Fibroblast of lung (primary cell): Measurements from ENCODE around the gene CHSY1. TPM values are rescaled to one million over a fixed set of nuclear protein-coding genes. Genes with fewer than 3 reads are reported as not detected.

Experiments
- DNase-seq, 2 donors: peaks; one replicate each; pipeline versions ENCODE4 v3.0.0 to v3.0.0-alpha.2; 2010; ENCODE audit warnings: low read depth in 2 of 2
- H2AFZ ChIP-seq: 2 replicates; pipeline ENCODE4 v1.5.1; 2012; ENCODE audit warnings: low read length, control low read depth, inconsistent platforms
- H3K27ac ChIP-seq: 2 replicates; pipeline ENCODE4 v1.5.1; 2011; ENCODE audit warnings: low read length, control low read depth; ENCODE audit not compliant: insufficient read depth
- H3K27me3 ChIP-seq: 2 replicates; pipeline ENCODE4 v1.5.1; 2011; ENCODE audit warnings: mild to moderate bottlenecking, low read length; ENCODE audit not compliant: control insufficient read depth, insufficient read depth
- H3K36me3 ChIP-seq: 2 replicates; pipeline ENCODE4 v1.5.1; 2011; ENCODE audit warnings: low read length; ENCODE audit not compliant: control insufficient read depth, insufficient read depth
- H3K4me1 ChIP-seq: 2 replicates; pipeline ENCODE4 v1.5.1; 2011; ENCODE audit warnings: low read length; ENCODE audit not compliant: control insufficient read depth, insufficient read depth; ENCODE audit errors: extremely low read depth
- H3K4me2 ChIP-seq: 2 replicates; pipeline ENCODE4 v1.5.1; 2011; ENCODE audit warnings: low read length, control low read depth; ENCODE audit not compliant: insufficient read depth; ENCODE audit errors: extremely low read depth
- H3K4me3 ChIP-seq, 4 experiments: fragments of 200-600 bp in 1 of 4; sonication (generic) in 1 of 4; replicated peaks in 1 of 4; 2 replicates each; pipeline ENCODE4 v1.5.1; 2011 to 2016; ENCODE audit warnings: low read length in 4 of 4, low read depth in 3 of 4, mild to moderate bottlenecking in 3 of 4, control low read depth in 2 of 4, inconsistent platforms in 1 of 4, mixed read lengths in 1 of 4; ENCODE audit not compliant: insufficient read depth in 1 of 4; ENCODE audit errors: control extremely low read depth in 1 of 4
- H3K79me2 ChIP-seq: 2 replicates; pipeline ENCODE4 v1.5.1; 2012; ENCODE audit warnings: mild to moderate bottlenecking, low read length, inconsistent platforms; ENCODE audit not compliant: control insufficient read depth, insufficient read depth
- H3K9ac ChIP-seq: 2 replicates; pipeline ENCODE4 v1.5.1; 2011; ENCODE audit warnings: mild to moderate bottlenecking, low read length, control low read depth; ENCODE audit not compliant: insufficient read depth
- H3K9me3 ChIP-seq: 2 replicates; pipeline ENCODE4 v1.5.1; 2012; ENCODE audit warnings: low read depth, low read length; ENCODE audit not compliant: control insufficient read depth, insufficient read depth
- H4K20me1 ChIP-seq: 2 replicates; pipeline ENCODE4 v1.5.1; 2011; ENCODE audit warnings: low read length; ENCODE audit not compliant: control insufficient read depth, insufficient read depth; ENCODE audit errors: extremely low read depth
- EZH2 ChIP-seq: IDR thresholded peaks from 2 replicates; pipeline ENCODE4 v1.5.1; 2012; ENCODE audit warnings: low read length, control low read depth, mild to moderate bottlenecking; ENCODE audit errors: missing control alignments
- polyA plus RNA-seq, 2 donors: library from polyadenylated mRNA; depleted of rRNA in 1 of 2; stranded (reverse) in 1 of 2; unstranded in 1 of 2; fragments of >200 nt; gene quantifications; 2 replicates each; pipeline ENCODE4 v1.2.1, GENCODE V29; 2011 to 2012; ENCODE audit warnings: missing spikeins in 1 of 2
- total RNA-seq: library from RNA; depleted of rRNA; stranded (reverse); fragments of >200 nt; gene quantifications from 2 replicates; pipeline ENCODE4 v1.2.1, GENCODE V29; 2014
- TF ChIP-seq, protein P1 (sequence below), 2 donors: IDR thresholded peaks in 1 of 2; conservative IDR thresholded peaks in 1 of 2; 1 replicate in 1 of 2; 2 replicates in 1 of 2; pipeline ENCODE4 v1.5.1; 2011 to 2012; ENCODE audit warnings: low read length in 2 of 2, control low read depth in 1 of 2, inconsistent platforms in 1 of 2, low read depth in 1 of 2, mild to moderate bottlenecking in 1 of 2

The CHSY1 gene
- total and polyA plus RNA-seq, 2 donors (not counting 1 experiment from before 2014, with no cell fraction given), result 28.6 to 57.0 TPM

DNA sequence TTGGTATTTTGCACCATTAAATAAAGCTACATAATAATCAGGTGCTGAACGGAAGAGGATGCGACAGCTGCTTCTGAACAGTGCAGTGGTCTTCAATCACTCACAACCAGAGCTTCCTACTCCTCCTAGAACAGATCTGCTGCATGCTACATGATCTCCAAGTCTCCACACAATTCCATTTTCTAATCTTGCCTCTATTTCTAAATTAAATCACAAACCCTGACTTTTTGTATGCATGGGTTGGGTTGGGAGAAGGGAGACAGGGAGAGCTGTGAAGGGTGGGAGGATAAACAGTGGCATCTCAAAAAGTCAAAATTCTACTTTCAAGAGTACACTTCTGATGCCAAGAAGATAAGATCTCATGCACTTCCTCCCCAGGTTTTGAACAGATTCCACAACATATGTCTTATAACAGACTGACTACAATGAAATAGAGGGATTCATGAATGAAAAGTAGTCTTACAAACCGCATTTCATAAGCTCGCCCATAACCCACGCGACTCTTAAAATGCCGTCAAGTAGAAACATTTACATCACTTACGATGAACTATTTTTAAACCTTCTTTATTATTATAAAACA lies 57.2 kb downstream of the CHSY1 start:
- no peak overlapping the region for H3K9ac ChIP-seq
- H3K36me3 ChIP-seq, result no peaks in the 10 kb centered on the region
- peak overlapping the region; percentile 90 for H3K4me2 ChIP-seq
- no peaks in the 10 kb centered on the region for H3K27me3 ChIP-seq
- no peaks in the 10 kb centered on the region for H3K9me3 ChIP-seq
- H3K4me1 ChIP-seq, result peaks cover 47% of the 10 kb centered on the region
- TF ChIP-seq, protein P1, sequence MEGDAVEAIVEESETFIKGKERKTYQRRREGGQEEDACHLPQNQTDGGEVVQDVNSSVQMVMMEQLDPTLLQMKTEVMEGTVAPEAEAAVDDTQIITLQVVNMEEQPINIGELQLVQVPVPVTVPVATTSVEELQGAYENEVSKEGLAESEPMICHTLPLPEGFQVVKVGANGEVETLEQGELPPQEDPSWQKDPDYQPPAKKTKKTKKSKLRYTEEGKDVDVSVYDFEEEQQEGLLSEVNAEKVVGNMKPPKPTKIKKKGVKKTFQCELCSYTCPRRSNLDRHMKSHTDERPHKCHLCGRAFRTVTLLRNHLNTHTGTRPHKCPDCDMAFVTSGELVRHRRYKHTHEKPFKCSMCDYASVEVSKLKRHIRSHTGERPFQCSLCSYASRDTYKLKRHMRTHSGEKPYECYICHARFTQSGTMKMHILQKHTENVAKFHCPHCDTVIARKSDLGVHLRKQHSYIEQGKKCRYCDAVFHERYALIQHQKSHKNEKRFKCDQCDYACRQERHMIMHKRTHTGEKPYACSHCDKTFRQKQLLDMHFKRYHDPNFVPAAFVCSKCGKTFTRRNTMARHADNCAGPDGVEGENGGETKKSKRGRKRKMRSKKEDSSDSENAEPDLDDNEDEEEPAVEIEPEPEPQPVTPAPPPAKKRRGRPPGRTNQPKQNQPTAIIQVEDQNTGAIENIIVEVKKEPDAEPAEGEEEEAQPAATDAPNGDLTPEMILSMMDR (conservative IDR thresholded peaks at IDR 0.05 in 1 of 2, IDR thresholded peaks at IDR 0.05 in 1 of 2; ENCODE audit: low read depth in 1 of 2, low read length in 2 of 2), result no peak
- TF ChIP-seq EZH2, result no peak
- no peak overlapping the region for H3K4me3 ChIP-seq
- H2AFZ ChIP-seq, result no peak overlapping the region
- DNase-seq, result no peak
- H3K27ac ChIP-seq, result peak overlapping the region; percentile 98
- H4K20me1 ChIP-seq, result no peaks in the 10 kb centered on the region
- peaks cover 93% of the 10 kb centered on the region for H3K79me2 ChIP-seq

DNA sequence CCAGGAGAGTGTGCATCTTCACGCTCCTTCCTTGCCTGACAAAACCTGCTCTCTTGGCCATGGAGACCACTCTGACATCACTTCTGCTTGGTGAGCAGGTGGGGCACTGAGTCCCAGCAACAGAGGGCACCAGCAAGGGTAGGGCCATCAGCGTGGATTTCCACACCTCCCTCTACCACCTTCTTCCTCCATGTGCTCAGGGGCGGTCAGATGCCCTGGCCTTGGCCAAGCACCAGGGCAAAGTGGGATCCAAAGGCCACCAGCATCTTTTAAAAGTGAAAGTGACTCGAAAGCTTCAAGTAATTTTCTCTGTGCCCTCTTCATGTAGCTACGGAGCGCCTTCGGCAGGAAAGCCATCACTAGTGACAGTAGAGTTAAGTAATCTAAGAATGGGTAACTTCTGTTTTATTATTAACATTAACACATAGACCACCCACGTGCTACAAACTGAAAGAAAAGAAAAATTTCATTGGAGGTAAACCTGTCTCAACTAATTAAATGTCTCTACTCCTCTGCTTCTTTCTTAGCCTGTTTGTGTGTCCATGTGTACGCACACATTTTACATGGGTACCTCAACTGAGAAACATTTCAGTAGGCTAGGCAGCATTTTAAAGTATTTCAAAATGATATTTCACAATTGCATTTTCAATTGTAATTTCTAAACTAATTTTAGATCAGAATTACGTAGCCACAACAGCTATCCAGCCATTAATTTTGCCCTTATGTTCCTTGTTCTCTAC lies 57.9 kb downstream of the CHSY1 start:
- Histone ChIP-seq H3K36me3 (no peaks in the 10 kb centered on the region), H3K27me3 (no peaks in the 10 kb centered on the region), H3K4me3 (peak overlapping the region in 3 of 4 experiments; percentile 5 to 32 (median 11)), H2AFZ (no peak overlapping the region), H3K9me3 (no peaks in the 10 kb centered on the region), H3K4me2 (peak overlapping the region; percentile 90), H3K27ac (peak overlapping the region; percentile 98), H3K4me1 (peaks cover 52% of the 10 kb centered on the region), H3K9ac (peak overlapping the region; percentile 43), H4K20me1 (no peaks in the 10 kb centered on the region), H3K79me2 (peaks cover 99% of the 10 kb centered on the region)
- DNase-seq, result peak in 1 of 2 donors; percentile 55
- no peak for TF ChIP-seq EZH2
- TF ChIP-seq, protein P1 (conservative IDR thresholded peaks at IDR 0.05 in 1 of 2, IDR thresholded peaks at IDR 0.05 in 1 of 2; ENCODE audit: low read depth in 1 of 2, low read length in 2 of 2), result no peak

DNA sequence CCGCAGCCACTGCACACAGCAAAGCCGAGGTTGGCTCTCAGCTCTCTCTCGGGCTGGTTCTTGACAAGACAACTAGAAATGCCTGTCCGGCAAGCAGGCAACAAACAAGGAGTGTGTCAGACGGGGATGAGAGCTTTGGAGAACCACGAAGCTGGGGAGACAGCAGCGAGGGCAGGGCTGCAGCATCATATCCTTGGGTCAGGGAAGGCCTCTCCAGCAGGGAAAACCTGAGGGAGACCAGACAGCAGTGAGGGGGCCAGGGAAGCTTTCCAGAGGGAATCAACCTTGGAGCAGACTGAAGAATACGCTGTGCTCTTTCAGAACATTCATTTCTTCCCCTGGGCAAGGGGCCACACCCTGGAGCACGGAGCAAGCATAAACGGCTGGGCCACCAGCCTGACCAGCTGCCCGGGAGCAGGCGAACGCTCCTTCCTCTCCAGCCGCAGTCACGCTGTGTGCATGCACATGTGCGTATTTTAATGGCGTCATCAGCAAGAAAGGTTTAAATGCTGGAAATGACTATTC lies 58.7 kb downstream of the CHSY1 start:
- Histone ChIP-seq H3K79me2 (peaks cover 94% of the 10 kb centered on the region), H3K36me3 (no peaks in the 10 kb centered on the region), H3K9ac (peak overlapping the region; percentile 43), H3K4me1 (peaks cover 45% of the 10 kb centered on the region), H3K9me3 (no peaks in the 10 kb centered on the region), H4K20me1 (no peaks in the 10 kb centered on the region), H3K4me3 (peak overlapping the region in 1 of 4 experiments; percentile 15), H3K4me2 (peak overlapping the region; percentile 90), H2AFZ (no peak overlapping the region), H3K27me3 (no peaks in the 10 kb centered on the region), H3K27ac (peak overlapping the region; percentile 98)
- TF ChIP-seq, protein P1 (conservative IDR thresholded peaks at IDR 0.05 in 1 of 2, IDR thresholded peaks at IDR 0.05 in 1 of 2; ENCODE audit: low read depth in 1 of 2, low read length in 2 of 2), result no peak
- TF ChIP-seq EZH2, result no peak
- DNase-seq, result no peak
